NCI-H446 treated with DMSO at 0.1 percent for 48 hours (cell line): ENCODE data around the gene HADH.
"Not testable (repeated sequence)": the region's sequence is repeated elsewhere in the genome, so short reads cannot be mapped to it uniquely, and the experiment has no call there.

Source experiments
- DNase-seq: peaks from one replicate; lab custom pipeline; 2025; lab: John Stamatoyannopoulos, UW

The HADH gene

GRCh38 chr4:107996949-107997788, 7.5 kb downstream of the HADH start:
- DNase-seq = no peak

GRCh38 chr4:107997794-107998193, 8.1 kb downstream of the HADH start:
- no peak for DNase-seq

GRCh38 chr4:107999932-108000539, 10.3 kb downstream of the HADH start:
- no peak for DNase-seq

GRCh38 chr4:108001540-108002135, 11.9 kb downstream of the HADH start:
- no peak for DNase-seq

- no peak for DNase-seq
Observed at GRCh38 chr4:108003982-108004515, 14.4 kb downstream of the HADH start.

- DNase-seq = no peak
Observed at GRCh38 chr4:108004646-108005045, 15.0 kb downstream of the HADH start.

GRCh38 chr4:108005807-108006206, 16.1 kb downstream of the HADH start:
- DNase-seq = no peak

GRCh38 chr4:108006361-108006760, 16.7 kb downstream of the HADH start:
- DNase-seq = no peak

- no peak for DNase-seq
Observed at GRCh38 chr4:108007984-108008383, 18.3 kb downstream of the HADH start.

GRCh38 chr4:108008721-108009120, 19.0 kb downstream of the HADH start:
- DNase-seq = no peak

GRCh38 chr4:108010167-108010566, 20.5 kb downstream of the HADH start:
- no peak for DNase-seq

GRCh38 chr4:108012382-108012781, 22.7 kb downstream of the HADH start:
- DNase-seq = not testable (repeated sequence)

- DNase-seq = no peak
Observed at GRCh38 chr4:108013327-108013726, 23.6 kb downstream of the HADH start.

GRCh38 chr4:108013955-108014354, 24.3 kb downstream of the HADH start:
- no peak for DNase-seq

GRCh38 chr4:108018040-108018883, 28.6 kb downstream of the HADH start:
- peak; percentile 16 for DNase-seq

GRCh38 chr4:108018884-108019187, 29.1 kb downstream of the HADH start:
- DNase-seq = no peak

GRCh38 chr4:108024085-108024877, 34.6 kb downstream of the HADH start:
- no peak for DNase-seq

GRCh38 chr4:108024878-108025165, 35.1 kb downstream of the HADH start:
- DNase-seq = no peak

GRCh38 chr4:108029016-108029720, 39.5 kb downstream of the HADH start:
- DNase-seq = no peak

GRCh38 chr4:108029731-108030130, 40.0 kb downstream of the HADH start:
- DNase-seq = no peak

GRCh38 chr4:108030332-108030731, 40.6 kb downstream of the HADH start:
- DNase-seq = no peak
